WTC11 (cell line): ENCODE data around the gene TMCO1. TPM values are rescaled to one million over a fixed set of nuclear protein-coding genes. Genes with fewer than 3 reads are reported as not detected.

ENCODE experiments used
- ATAC-seq: fragments of 200-7000 bp; cut with Tn5 transposase; 2 replicates; pipeline ENCODE4 v1.10.0; 2021; ENCODE audit warnings: mild to moderate bottlenecking, moderate library complexity
- CTCF ChIA-PET: fragments of 300-600 bp; sonication (Branson Sonifier 250); formaldehyde crosslinking; loops from one replicate; lab custom pipeline; 2021; ENCODE audit warnings: antibody characterized with exemption; lab: Charles Lee
- POLR2A ChIA-PET: fragments of 350-600 bp; sonication (Branson Sonifier 250); formaldehyde crosslinking; loops from one replicate; lab custom pipeline; 2021; ENCODE audit warnings: antibody characterized with exemption; lab: Charles Lee
- DNase-seq: peaks from one replicate; pipeline ENCODE4 v3.0.0; 2021; ENCODE audit warnings: low spot score
- H3K27ac Mint-ChIP-seq: 2 replicates; pipeline ENCODE4 v1.8.0; 2021; ENCODE audit warnings: mixed read lengths
- H3K27me3 Mint-ChIP-seq: 2 replicates; pipeline ENCODE4 v1.8.0; 2021; ENCODE audit warnings: low read depth, mild to moderate bottlenecking, moderate library complexity, mixed read lengths
- H3K36me3 Mint-ChIP-seq: 2 replicates; pipeline ENCODE4 v1.8.0; 2021; ENCODE audit warnings: mixed read lengths
- H3K4me1 Mint-ChIP-seq: 2 replicates; pipeline ENCODE4 v1.8.0; 2022; ENCODE audit warnings: mixed read lengths
- H3K4me3 Mint-ChIP-seq: 2 replicates; pipeline ENCODE4 v1.8.0; 2021; ENCODE audit warnings: mild to moderate bottlenecking, moderate library complexity, mixed read lengths
- H3K9me3 Mint-ChIP-seq: 2 replicates; pipeline ENCODE4 v1.8.0; 2021; ENCODE audit warnings: mixed read lengths
- GTF2I ChIP-seq: fragments of 250-450 bp; sonication (Bioruptor Pico); conservative IDR thresholded peaks from 2 replicates; pipeline ENCODE4 v1.4.0; 2021; ENCODE audit warnings: mild to moderate bottlenecking
- JAZF1 ChIP-seq: fragments of 250-450 bp; sonication (Bioruptor Pico); IDR thresholded peaks from 2 replicates; pipeline ENCODE4 v1.9.0; 2021; ENCODE audit warnings: moderate library complexity, mild to moderate bottlenecking, inconsistent platforms
- MXD4 ChIP-seq: fragments of 250-450 bp; sonication (Bioruptor Pico); IDR thresholded peaks from 2 replicates; pipeline ENCODE4 v1.8.0; 2021; ENCODE audit warnings: mild to moderate bottlenecking, moderate library complexity, borderline replicate concordance
- MYBL2 ChIP-seq: sonication (generic); formaldehyde crosslinking; IDR thresholded peaks from 2 replicates; pipeline ENCODE4 v1.8.1; 2023; ENCODE audit warnings: mild to moderate bottlenecking, moderate library complexity, missing genetic modification reagents
- NR2C2 ChIP-seq: sonication (generic); formaldehyde crosslinking; IDR thresholded peaks from 2 replicates; pipeline ENCODE4 v1.8.0; 2022; ENCODE audit warnings: mild to moderate bottlenecking, missing genetic modification reagents
- SOX15 ChIP-seq: fragments of 250-450 bp; sonication (Bioruptor Pico); IDR thresholded peaks from 2 replicates; pipeline ENCODE4 v1.9.0; 2021; ENCODE audit warnings: mild to moderate bottlenecking
- TEAD4 ChIP-seq: sonication (generic); formaldehyde crosslinking; IDR thresholded peaks from 2 replicates; pipeline ENCODE4 v1.8.0; 2022; ENCODE audit warnings: mild to moderate bottlenecking, missing genetic modification reagents
- TP53 ChIP-seq: sonication (generic); formaldehyde crosslinking; IDR thresholded peaks from 2 replicates; pipeline ENCODE4 v1.8.1; 2023; ENCODE audit warnings: mild to moderate bottlenecking, missing genetic modification reagents
- ZNF138 ChIP-seq: sonication (generic); formaldehyde crosslinking; conservative IDR thresholded peaks from 2 replicates; pipeline ENCODE4 v1.8.1; 2022; ENCODE audit warnings: mild to moderate bottlenecking, moderate library complexity, missing genetic modification reagents
- ZNF317 ChIP-seq: sonication (generic); formaldehyde crosslinking; IDR thresholded peaks from 2 replicates; pipeline ENCODE4 v1.8.1; 2023; ENCODE audit warnings: low read depth, mild to moderate bottlenecking, moderate library complexity, missing genetic modification reagents, borderline replicate concordance
- ZNF416 ChIP-seq: fragments of 250-450 bp; sonication (Bioruptor Pico); IDR thresholded peaks from 2 replicates; pipeline ENCODE4 v1.9.0; 2021; ENCODE audit warnings: mild to moderate bottlenecking, inconsistent platforms
- ZNF671 ChIP-seq: fragments of 250-450 bp; sonication (Bioruptor Pico); IDR thresholded peaks from 2 replicates; pipeline ENCODE4 v1.8.0; 2021; ENCODE audit warnings: mild to moderate bottlenecking
- total RNA-seq: library from RNA; stranded (reverse); gene quantifications from 3 replicates; pipeline ENCODE4 v1.2.3, GENCODE V29; 2021
- TF ChIP-seq, protein P1 (sequence below): fragments of 250-450 bp; sonication (Bioruptor Pico); IDR thresholded peaks from 2 replicates; pipeline ENCODE4 v1.9.0; 2021; ENCODE audit warnings: mild to moderate bottlenecking, borderline replicate concordance
- TF ChIP-seq, protein P2 (sequence below): sonication (generic); formaldehyde crosslinking; IDR thresholded peaks from 2 replicates; pipeline ENCODE4 v1.8.0; 2023; ENCODE audit warnings: missing genetic modification reagents
- TF ChIP-seq, protein P3 (sequence below): sonication (generic); formaldehyde crosslinking; conservative IDR thresholded peaks from 2 replicates; pipeline ENCODE4 v1.8.1; 2022; ENCODE audit warnings: mild to moderate bottlenecking, missing genetic modification reagents
- TF ChIP-seq, protein P4 (sequence below): fragments of 250-450 bp; sonication (Bioruptor Pico); IDR thresholded peaks from 2 replicates; pipeline ENCODE4 v1.8.0; 2021; ENCODE audit warnings: mild to moderate bottlenecking

Gene TMCO1
- total RNA-seq, 1 experiment from 2014 or later = 52.8 TPM

DNA sequence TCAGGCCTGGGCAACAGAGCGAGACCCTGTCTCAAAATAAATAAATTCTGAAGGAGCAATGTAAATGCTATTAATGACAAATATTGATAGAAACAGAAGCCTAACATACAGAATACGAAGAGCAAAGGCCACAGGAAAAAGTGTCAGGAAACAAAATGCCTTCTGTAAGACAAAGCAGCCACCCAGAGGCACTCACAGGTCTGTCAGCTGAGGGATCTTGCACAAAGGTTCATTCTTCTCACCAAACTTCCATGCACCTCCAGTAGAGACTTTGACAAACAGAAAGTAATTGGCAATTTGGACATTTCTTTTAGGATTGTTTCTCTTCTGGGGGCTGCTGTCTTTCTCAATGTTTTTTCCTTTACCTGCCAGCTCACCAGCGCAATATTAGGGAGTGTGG is 69.1 kb downstream of the TMCO1 start:
- Mint-ChIP-seq H3K36me3 (no peaks in the 10 kb centered on the region), H3K9me3 (no peaks in the 10 kb centered on the region), H3K4me3 (0 out of 2 replicates have a peak overlapping the region, but pooled peaks have one; percentile 6), H3K4me1 (peaks cover 14% of the 10 kb centered on the region), H3K27me3 (no peaks in the 10 kb centered on the region), H3K27ac (no peak overlapping the region)
- TF ChIP-seq, protein P1, sequence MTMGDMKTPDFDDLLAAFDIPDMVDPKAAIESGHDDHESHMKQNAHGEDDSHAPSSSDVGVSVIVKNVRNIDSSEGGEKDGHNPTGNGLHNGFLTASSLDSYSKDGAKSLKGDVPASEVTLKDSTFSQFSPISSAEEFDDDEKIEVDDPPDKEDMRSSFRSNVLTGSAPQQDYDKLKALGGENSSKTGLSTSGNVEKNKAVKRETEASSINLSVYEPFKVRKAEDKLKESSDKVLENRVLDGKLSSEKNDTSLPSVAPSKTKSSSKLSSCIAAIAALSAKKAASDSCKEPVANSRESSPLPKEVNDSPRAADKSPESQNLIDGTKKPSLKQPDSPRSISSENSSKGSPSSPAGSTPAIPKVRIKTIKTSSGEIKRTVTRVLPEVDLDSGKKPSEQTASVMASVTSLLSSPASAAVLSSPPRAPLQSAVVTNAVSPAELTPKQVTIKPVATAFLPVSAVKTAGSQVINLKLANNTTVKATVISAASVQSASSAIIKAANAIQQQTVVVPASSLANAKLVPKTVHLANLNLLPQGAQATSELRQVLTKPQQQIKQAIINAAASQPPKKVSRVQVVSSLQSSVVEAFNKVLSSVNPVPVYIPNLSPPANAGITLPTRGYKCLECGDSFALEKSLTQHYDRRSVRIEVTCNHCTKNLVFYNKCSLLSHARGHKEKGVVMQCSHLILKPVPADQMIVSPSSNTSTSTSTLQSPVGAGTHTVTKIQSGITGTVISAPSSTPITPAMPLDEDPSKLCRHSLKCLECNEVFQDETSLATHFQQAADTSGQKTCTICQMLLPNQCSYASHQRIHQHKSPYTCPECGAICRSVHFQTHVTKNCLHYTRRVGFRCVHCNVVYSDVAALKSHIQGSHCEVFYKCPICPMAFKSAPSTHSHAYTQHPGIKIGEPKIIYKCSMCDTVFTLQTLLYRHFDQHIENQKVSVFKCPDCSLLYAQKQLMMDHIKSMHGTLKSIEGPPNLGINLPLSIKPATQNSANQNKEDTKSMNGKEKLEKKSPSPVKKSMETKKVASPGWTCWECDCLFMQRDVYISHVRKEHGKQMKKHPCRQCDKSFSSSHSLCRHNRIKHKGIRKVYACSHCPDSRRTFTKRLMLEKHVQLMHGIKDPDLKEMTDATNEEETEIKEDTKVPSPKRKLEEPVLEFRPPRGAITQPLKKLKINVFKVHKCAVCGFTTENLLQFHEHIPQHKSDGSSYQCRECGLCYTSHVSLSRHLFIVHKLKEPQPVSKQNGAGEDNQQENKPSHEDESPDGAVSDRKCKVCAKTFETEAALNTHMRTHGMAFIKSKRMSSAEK (CRISPR knock-in tag) = no peak
- no peak for TF ChIP-seq ZNF138
- TF ChIP-seq TP53 (CRISPR knock-in tag) = no peak
- no peak for TF ChIP-seq ZNF671 (CRISPR knock-in tag)
- TF ChIP-seq MXD4 (CRISPR knock-in tag) = no peak
- TF ChIP-seq, protein P2, sequence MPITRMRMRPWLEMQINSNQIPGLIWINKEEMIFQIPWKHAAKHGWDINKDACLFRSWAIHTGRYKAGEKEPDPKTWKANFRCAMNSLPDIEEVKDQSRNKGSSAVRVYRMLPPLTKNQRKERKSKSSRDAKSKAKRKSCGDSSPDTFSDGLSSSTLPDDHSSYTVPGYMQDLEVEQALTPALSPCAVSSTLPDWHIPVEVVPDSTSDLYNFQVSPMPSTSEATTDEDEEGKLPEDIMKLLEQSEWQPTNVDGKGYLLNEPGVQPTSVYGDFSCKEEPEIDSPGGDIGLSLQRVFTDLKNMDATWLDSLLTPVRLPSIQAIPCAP (CRISPR knock-in tag) = no peak
- no peak for TF ChIP-seq TEAD4 (CRISPR knock-in tag)
- TF ChIP-seq SOX15 = no peak
- no peak for TF ChIP-seq MYBL2 (CRISPR knock-in tag)
- TF ChIP-seq, protein P3, sequence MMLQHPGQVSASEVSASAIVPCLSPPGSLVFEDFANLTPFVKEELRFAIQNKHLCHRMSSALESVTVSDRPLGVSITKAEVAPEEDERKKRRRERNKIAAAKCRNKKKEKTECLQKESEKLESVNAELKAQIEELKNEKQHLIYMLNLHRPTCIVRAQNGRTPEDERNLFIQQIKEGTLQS (CRISPR knock-in tag) = no peak
- TF ChIP-seq JAZF1 (CRISPR knock-in tag) = no peak
- no peak for TF ChIP-seq ZNF416
- no peak for TF ChIP-seq GTF2I (CRISPR knock-in tag)
- no peak for TF ChIP-seq ZNF317 (CRISPR knock-in tag)
- TF ChIP-seq NR2C2 (CRISPR knock-in tag) = no peak
- CTCF ChIA-PET = interaction anchor here (2.4 kb wide), 2 partner anchors 13 to 172 kb away, joined by 11 to 15 read pairs; no protein-coding TSS in a partner anchor
- ATAC-seq (no peak), DNase-seq (no peak)
- POLR2A ChIA-PET = no interaction called here

DNA sequence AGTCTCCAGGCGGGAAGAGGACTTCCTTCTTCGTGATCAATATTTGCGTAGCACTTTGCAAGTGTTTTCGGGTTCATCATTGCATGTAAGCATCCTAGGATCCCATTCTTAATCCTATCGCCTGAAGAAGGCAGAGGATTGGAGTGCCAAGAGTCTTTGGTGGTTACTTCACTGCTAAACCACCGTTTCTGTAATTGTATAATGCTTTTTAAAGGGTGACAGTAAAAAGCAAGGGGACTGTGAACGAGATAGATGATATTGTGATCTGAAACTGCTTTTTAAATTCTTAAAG is 70.0 kb downstream of the TMCO1 start:
- no peak for ATAC-seq
- TF ChIP-seq, protein P4, sequence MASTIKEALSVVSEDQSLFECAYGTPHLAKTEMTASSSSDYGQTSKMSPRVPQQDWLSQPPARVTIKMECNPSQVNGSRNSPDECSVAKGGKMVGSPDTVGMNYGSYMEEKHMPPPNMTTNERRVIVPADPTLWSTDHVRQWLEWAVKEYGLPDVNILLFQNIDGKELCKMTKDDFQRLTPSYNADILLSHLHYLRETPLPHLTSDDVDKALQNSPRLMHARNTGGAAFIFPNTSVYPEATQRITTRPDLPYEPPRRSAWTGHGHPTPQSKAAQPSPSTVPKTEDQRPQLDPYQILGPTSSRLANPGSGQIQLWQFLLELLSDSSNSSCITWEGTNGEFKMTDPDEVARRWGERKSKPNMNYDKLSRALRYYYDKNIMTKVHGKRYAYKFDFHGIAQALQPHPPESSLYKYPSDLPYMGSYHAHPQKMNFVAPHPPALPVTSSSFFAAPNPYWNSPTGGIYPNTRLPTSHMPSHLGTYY = no peak
- TF ChIP-seq, all 79 proteins: peak for 0

More for the DNA sequence above, 70.0 kb downstream of the TMCO1 start:
- Mint-ChIP-seq H3K36me3 (peaks cover 8% of the 10 kb centered on the region), H3K4me3 (peak overlapping the region; percentile 93), H3K27ac (peak overlapping the region; percentile 94), H3K9me3 (no peaks in the 10 kb centered on the region), H3K27me3 (no peaks in the 10 kb centered on the region), H3K4me1 (peaks cover 14% of the 10 kb centered on the region)
- DNase-seq = no peak
- ChIA-PET CTCF (interaction anchor here (1.0 to 2.4 kb wide), 11 partner anchors 12 to 322 kb away, joined by 3 to 15 read pairs (median 7); partner anchors contain the start of gene TMCO1), POLR2A (interaction anchor here (0.6 to 1.7 kb wide), 2 partner anchors 10 to 1140 kb away, joined by 3 to 4 read pairs; partner anchors contain the start of gene POGK)
